Mesenchymal stem cell (in vitro differentiated cells and primary cell): Measurements from ENCODE around the gene H2BK1.
A peak's percentile ranks its signal among the peaks of the same experiment; 100 is the strongest.

Source experiments
- DNase-seq: peaks from one replicate; pipeline ENCODE4 v3.0.0-alpha.2; 2013
- H2AFZ ChIP-seq: one replicate; pipeline ENCODE4 v1.6.1; 2013; ENCODE audit warnings: low read depth, mild to moderate bottlenecking, control low read depth, inconsistent platforms, low read length, moderate library complexity
- H2AK5ac ChIP-seq: 2 replicates; pipeline ENCODE4 v1.6.1; 2013; ENCODE audit warnings: low read length, moderate library complexity, mild to moderate bottlenecking, inconsistent platforms; ENCODE audit not compliant: severe bottlenecking
- H2BK120ac ChIP-seq: one replicate; pipeline ENCODE4 v1.6.1; 2013; ENCODE audit warnings: low read depth, mild to moderate bottlenecking, inconsistent platforms, low read length, moderate library complexity
- H2BK12ac ChIP-seq, 2 experiments: one replicate each; pipeline ENCODE4 v1.6.1; 2013; ENCODE audit warnings: inconsistent platforms in 2 of 2, low read length in 2 of 2, mild to moderate bottlenecking in 2 of 2, moderate library complexity in 2 of 2, control low read depth in 1 of 2
- H2BK15ac ChIP-seq: one replicate; pipeline ENCODE4 v1.6.1; 2013; ENCODE audit warnings: mild to moderate bottlenecking, low read depth, inconsistent platforms; ENCODE audit not compliant: poor library complexity, severe bottlenecking
- H2BK5ac ChIP-seq: 2 replicates; pipeline ENCODE4 v1.6.1; 2013; ENCODE audit warnings: low read depth, mild to moderate bottlenecking, low read length, control low read depth, inconsistent platforms; ENCODE audit not compliant: poor library complexity, severe bottlenecking
- H3K14ac ChIP-seq, 2 experiments: one replicate each; pipeline ENCODE4 v1.6.1; 2013; ENCODE audit warnings: inconsistent platforms in 2 of 2, low read length in 2 of 2, control low read depth in 1 of 2, mild to moderate bottlenecking in 1 of 2, moderate library complexity in 1 of 2
- H3K18ac ChIP-seq, 2 experiments: one replicate each; pipeline ENCODE4 v1.6.1; 2013; ENCODE audit warnings: inconsistent platforms in 2 of 2, low read length in 2 of 2, control low read depth in 1 of 2, low read depth in 1 of 2, mild to moderate bottlenecking in 1 of 2
- H3K23ac ChIP-seq, 2 experiments: one replicate each; pipeline ENCODE4 v1.6.1; 2013; ENCODE audit warnings: inconsistent platforms in 2 of 2, low read length in 2 of 2, mild to moderate bottlenecking in 2 of 2, moderate library complexity in 2 of 2, control low read depth in 1 of 2
- H3K27ac ChIP-seq: 2 replicates; pipeline ENCODE4 v1.5.1; 2013; ENCODE audit warnings: mild to moderate bottlenecking, moderate library complexity, low read length, control low read depth, inconsistent platforms; ENCODE audit not compliant: poor library complexity, severe bottlenecking
- H3K27me3 ChIP-seq, 2 experiments: 2 replicates each; pipeline versions ENCODE4 v1.6.1 to v1.7.0; 2013; ENCODE audit warnings: low read length in 2 of 2, mild to moderate bottlenecking in 2 of 2, moderate library complexity in 2 of 2, control low read depth in 1 of 2, inconsistent platforms in 1 of 2; ENCODE audit not compliant: control insufficient read depth in 1 of 2, insufficient read depth in 1 of 2
- H3K36me3 ChIP-seq, 2 experiments: 2 replicates each; pipeline versions ENCODE4 v1.6.1 to v1.7.0; 2013; ENCODE audit warnings: low read length in 2 of 2, control low read depth in 1 of 2, inconsistent platforms in 1 of 2, low read depth in 1 of 2, mild to moderate bottlenecking in 1 of 2; ENCODE audit not compliant: insufficient read depth in 2 of 2, control insufficient read depth in 1 of 2
- H3K4ac ChIP-seq, 2 experiments: one replicate each; pipeline ENCODE4 v1.6.1; 2013; ENCODE audit warnings: inconsistent platforms in 2 of 2, low read length in 2 of 2, mild to moderate bottlenecking in 2 of 2, moderate library complexity in 2 of 2, control low read depth in 1 of 2, low read depth in 1 of 2
- H3K4me1 ChIP-seq: 2 replicates; pipeline ENCODE4 v1.6.1; 2013; ENCODE audit warnings: low read depth, low read length, control low read depth; ENCODE audit not compliant: control insufficient read depth, insufficient read depth
- H3K4me2 ChIP-seq: 2 replicates; pipeline ENCODE4 v1.6.1; 2013; ENCODE audit warnings: low read length, mild to moderate bottlenecking, inconsistent platforms; ENCODE audit not compliant: poor library complexity, severe bottlenecking
- H3K4me3 ChIP-seq, 2 experiments: 2 replicates each; pipeline versions ENCODE4 v1.5.1 to v1.7.0; 2013; ENCODE audit warnings: low read length in 2 of 2, mild to moderate bottlenecking in 2 of 2, control low read depth in 1 of 2, low read depth in 1 of 2; ENCODE audit not compliant: insufficient read depth in 1 of 2
- H3K79me1 ChIP-seq: replicated peaks from 2 replicates; pipeline ENCODE4 v1.6.1; 2013; ENCODE audit warnings: mild to moderate bottlenecking, control low read depth, low read length, inconsistent platforms; ENCODE audit not compliant: poor library complexity, severe bottlenecking
- H3K9ac ChIP-seq: 2 replicates; pipeline ENCODE4 v1.7.0; 2013; ENCODE audit warnings: mild to moderate bottlenecking, low read length, moderate library complexity
- H3K9me3 ChIP-seq: 2 replicates; pipeline ENCODE4 v1.7.0; 2013; ENCODE audit warnings: mild to moderate bottlenecking, low read length; ENCODE audit not compliant: control insufficient read depth
- H4K8ac ChIP-seq: one replicate; pipeline ENCODE4 v1.6.1; 2013; ENCODE audit warnings: inconsistent platforms, mild to moderate bottlenecking, low read length, moderate library complexity
- H4K91ac ChIP-seq: one replicate; pipeline ENCODE4 v1.6.1; 2013; ENCODE audit warnings: mild to moderate bottlenecking, low read length, inconsistent platforms
- WGBS: methylation state at CpG from one replicate; pipeline ENCODE4 v1.1.7; 2013; ENCODE audit warnings: mixed read lengths; 5-methylcytosine and 5-hydroxymethylcytosine counted together

H2BK1 gene

GRCh38 chr7:151172273-151173141 is 37.8 kb downstream of the H2BK1 start:
- Histone ChIP-seq H2AK5ac (no peak overlapping the region), H3K14ac (no peak overlapping the region), H3K27me3 (peaks cover 73 to 87% of the 10 kb centered on the region in 2 experiments), H4K8ac (no peak overlapping the region), H3K23ac (no peak overlapping the region), H2BK120ac (no peak overlapping the region), H3K9ac (no peak overlapping the region), H3K4me3 (no peak overlapping the region), H2AFZ (no peak overlapping the region), H3K4ac (no peak overlapping the region), H4K91ac (no peak overlapping the region), H2BK12ac (no peak overlapping the region), H3K36me3 (no peaks in the 10 kb centered on the region), H3K4me1 (peaks cover 8% of the 10 kb centered on the region), H3K79me1 (no peaks in the 10 kb centered on the region), H3K18ac (no peak overlapping the region), H2BK5ac (no peak overlapping the region), H3K4me2 (no peak overlapping the region), H3K9me3 (no peaks in the 10 kb centered on the region), H2BK15ac (no peak overlapping the region), H3K27ac (no peak overlapping the region)
- 29% methylated on average over 42 of the region's 42 CpGs for WGBS
- DNase-seq, result peak; percentile 69

DNA sequence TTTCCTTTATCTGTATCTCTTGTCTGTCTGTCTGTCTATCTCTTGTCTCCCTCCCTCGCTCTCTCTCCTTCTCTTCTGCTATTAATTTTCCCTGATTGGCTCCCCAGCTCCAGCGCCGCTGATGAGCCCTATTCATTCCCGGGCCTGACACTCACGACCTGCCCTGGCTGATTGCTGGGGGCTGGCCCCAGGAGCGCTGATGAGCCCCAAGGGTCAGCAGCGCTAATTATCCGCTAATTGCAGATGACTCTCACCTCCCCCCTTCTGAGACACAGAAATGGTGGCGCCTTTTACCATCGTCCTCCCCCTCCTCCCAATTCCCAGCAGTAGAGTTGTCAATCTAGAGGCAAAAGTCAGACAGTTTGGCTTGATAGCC is 41.5 kb downstream of the H2BK1 start:
- Histone ChIP-seq H2BK12ac (no peak overlapping the region), H4K91ac (no peak overlapping the region), H3K36me3 (no peaks in the 10 kb centered on the region), H2AFZ (no peak overlapping the region), H3K23ac (no peak overlapping the region), H3K27ac (no peak overlapping the region), H3K4me2 (no peak overlapping the region), H3K4me1 (peaks cover 16% of the 10 kb centered on the region), H3K18ac (no peak overlapping the region), H3K9me3 (no peaks in the 10 kb centered on the region), H4K8ac (no peak overlapping the region), H3K14ac (no peak overlapping the region), H2BK120ac (no peak overlapping the region), H3K4me3 (no peak overlapping the region), H2BK15ac (no peak overlapping the region), H3K9ac (no peak overlapping the region), H2BK5ac (no peak overlapping the region), H3K4ac (no peak overlapping the region), H3K27me3 (peaks cover 75 to 92% of the 10 kb centered on the region in 2 experiments), H3K79me1 (no peaks in the 10 kb centered on the region), H2AK5ac (no peak overlapping the region)
- WGBS, result 28% methylated on average over 10 of the region's 10 CpGs
- DNase-seq, result no peak

DNA sequence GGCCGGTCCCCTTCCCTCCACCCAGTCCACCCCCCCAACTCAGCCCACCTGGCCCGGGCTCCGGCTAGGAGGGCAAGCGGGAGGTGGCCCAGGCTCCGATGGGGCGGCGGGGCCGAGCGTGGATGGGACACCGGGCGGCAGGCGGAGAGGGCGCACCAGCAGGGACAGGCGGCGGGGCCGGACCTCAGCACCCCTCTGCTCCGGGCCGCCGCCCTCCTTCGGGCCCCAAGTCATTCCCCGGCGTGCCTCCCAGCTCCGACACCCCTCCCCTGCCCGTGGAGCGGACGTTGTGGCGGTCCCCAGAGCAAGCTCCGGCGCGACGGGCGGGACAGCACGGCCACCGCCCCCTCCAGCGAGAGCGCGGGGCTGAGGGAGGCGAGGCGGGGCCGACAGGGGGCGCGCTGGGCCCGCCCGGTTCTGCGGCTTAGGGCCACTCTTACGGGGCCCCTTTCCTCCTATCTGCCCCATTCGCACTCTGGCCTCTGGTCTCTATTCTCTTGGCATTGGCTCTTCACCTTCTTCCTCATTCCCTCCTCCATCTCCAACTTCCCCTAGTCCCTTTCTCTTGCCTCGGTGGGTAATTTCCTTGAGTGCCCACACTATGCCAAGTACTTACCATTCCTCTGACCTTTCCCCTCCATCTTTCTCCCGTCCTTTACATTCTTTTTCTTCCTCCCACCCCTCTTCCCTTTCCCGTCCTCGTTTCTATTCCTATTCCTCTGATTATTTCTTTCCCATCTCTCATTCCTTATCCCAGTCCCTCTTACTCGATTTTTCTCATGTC is 42.1 kb downstream of the H2BK1 start:
- H3K27me3 ChIP-seq, result peaks cover 71 to 88% of the 10 kb centered on the region in 2 experiments
- no peak overlapping the region for H3K9ac ChIP-seq
- no peak overlapping the region for H2BK120ac ChIP-seq
- 3% methylated on average over 43 of the region's 52 CpGs for WGBS
- H3K23ac ChIP-seq, result peak overlapping the region in 1 of 2 experiments; percentile 23
- H4K8ac ChIP-seq, result no peak overlapping the region
- no peak overlapping the region for H3K14ac ChIP-seq
- no peaks in the 10 kb centered on the region for H3K36me3 ChIP-seq
- H4K91ac ChIP-seq, result no peak overlapping the region
- no peak overlapping the region for H3K4ac ChIP-seq
- peaks cover 16% of the 10 kb centered on the region for H3K4me1 ChIP-seq
- no peak overlapping the region for H2AK5ac ChIP-seq
- H2AFZ ChIP-seq, result no peak overlapping the region
- H3K4me2 ChIP-seq, result peak overlapping the region; percentile 90
- no peaks in the 10 kb centered on the region for H3K9me3 ChIP-seq
- no peaks in the 10 kb centered on the region for H3K79me1 ChIP-seq
- no peak overlapping the region for H3K18ac ChIP-seq
- H2BK12ac ChIP-seq, result no peak overlapping the region
- H2BK5ac ChIP-seq, result no peak overlapping the region
- H3K27ac ChIP-seq, result no peak overlapping the region
- no peak for DNase-seq
- H2BK15ac ChIP-seq, result no peak overlapping the region
- peak overlapping the region; percentile 33 to 44 for H3K4me3 ChIP-seq
